Amygdala (tissue), 56 donors: ENCODE measurements around the gene SRGAP2.
"Not testable (repeated sequence)": the region's sequence is repeated elsewhere in the genome, so short reads cannot be mapped to it uniquely, and the experiment has no call there.

Experiments used
- DNase-seq, 56 donors: peaks; one replicate each; lab custom pipeline; 2025; lab: John Stamatoyannopoulos, UW

The SRGAP2 gene

DNA sequence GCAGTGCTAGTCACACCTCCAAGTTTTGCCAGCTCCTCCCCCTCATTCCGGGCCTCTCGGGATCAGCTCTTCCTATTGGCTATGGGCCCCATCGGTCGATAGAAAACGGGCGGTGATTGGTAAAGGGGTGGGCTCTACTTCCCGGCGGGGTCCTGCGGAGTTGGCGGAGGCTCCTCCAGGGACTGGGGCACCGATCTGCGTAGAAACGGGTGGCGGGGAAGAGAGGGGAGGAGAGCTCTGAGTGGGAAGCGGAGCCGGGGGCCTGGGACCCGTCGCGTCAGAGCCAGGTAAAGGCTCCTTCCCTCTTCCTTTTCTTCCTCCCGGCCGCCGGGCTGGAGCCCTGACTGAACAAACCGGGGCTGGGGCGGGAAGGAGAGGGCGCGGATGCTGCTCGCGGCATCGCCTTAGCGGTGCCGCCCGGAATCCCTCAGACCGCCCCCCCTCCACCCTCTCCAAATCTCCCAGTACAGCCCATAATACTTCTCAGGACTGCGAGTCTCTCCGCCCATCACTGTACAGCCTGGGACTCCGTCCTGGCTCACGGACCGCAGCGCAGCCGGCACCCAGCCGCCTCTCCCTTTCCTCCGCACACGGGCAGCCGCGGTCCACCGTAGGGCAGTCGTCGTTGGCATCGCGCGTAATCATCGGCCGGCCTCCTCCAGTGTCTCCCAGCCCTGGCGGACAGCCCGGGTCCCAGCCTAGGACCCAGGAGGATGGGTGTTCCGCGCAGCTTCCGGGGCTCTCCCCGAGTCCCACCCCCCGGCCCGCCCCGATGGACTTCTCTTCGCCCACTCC lies at the start of gene SRGAP2:
Gene SRGAP2, plus strand, starts transcription at position 178 of the 795 bp plus-strand sequence. CDS start 2,430 bp downstream, outside the sequence.
- DNase-seq = peak in 20 of 56 donors; percentile 8 to 72 (median 41)

GRCh38 chr1:206167350-206168029 lies 35.9 kb upstream of the SRGAP2 start:
- not testable (repeated sequence) for DNase-seq

- not testable (repeated sequence) for DNase-seq
Observed at GRCh38 chr1:206169794-206170193, 33.5 kb upstream of the SRGAP2 start.

- not testable (repeated sequence) for DNase-seq
Observed at GRCh38 chr1:206173110-206173719, 30.1 kb upstream of the SRGAP2 start.

- DNase-seq = peak in 2 of 56 donors; percentile 9 to 30
Observed at GRCh38 chr1:206174182-206174868, 29.0 kb upstream of the SRGAP2 start.

GRCh38 chr1:206175459-206176113 lies 27.8 kb upstream of the SRGAP2 start:
- DNase-seq = not testable (repeated sequence)

- not testable (repeated sequence) for DNase-seq
Observed at GRCh38 chr1:206176114-206176502, 27.2 kb upstream of the SRGAP2 start.

GRCh38 chr1:206178061-206178989 lies 25.0 kb upstream of the SRGAP2 start:
- DNase-seq = not testable (repeated sequence)

- DNase-seq = not testable (repeated sequence)
Observed at GRCh38 chr1:206179666-206180065, 23.7 kb upstream of the SRGAP2 start.

- DNase-seq = not testable (repeated sequence)
Observed at GRCh38 chr1:206182368-206183317, 20.7 kb upstream of the SRGAP2 start.

DNA sequence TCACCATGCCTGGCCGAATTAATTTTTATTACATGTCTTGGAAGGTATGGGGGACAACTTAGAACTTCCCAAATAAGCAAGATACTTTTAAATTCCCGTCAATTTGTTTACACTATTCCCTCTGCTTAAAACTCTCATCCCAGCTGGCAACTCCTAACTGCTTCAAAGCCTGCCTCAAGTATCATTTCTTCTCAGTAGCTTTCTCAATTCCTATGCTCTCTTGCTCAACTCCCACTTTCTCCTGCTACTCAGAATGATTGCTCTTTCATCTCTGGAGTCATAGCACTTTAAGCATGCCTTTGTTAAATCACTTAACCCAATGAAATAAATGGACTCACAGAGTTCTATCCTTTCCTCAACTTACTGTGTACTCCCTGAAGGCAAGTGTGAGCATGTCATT lies 19.6 kb upstream of the SRGAP2 start:
- DNase-seq = not testable (repeated sequence)

DNA sequence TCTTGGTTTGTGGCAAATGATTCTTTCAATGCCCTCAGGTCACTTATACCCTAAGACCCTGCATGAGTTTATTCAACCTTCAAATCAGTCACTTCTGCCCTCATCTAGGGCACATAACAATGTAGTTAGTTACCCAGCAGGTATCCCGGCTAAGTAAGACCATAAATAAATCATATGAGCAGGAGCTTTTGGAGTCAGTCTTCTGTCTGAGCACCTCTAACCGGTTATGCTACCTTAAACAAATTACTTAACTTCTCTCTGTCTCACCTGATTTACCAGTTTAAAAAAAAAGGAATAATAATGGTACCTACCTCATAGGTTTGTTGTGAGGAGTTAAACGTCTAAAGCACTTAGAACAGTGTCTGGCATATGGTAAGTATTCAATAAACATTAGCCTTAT lies 17.6 kb upstream of the SRGAP2 start:
- not testable (repeated sequence) for DNase-seq

- DNase-seq = not testable (repeated sequence)
Observed at GRCh38 chr1:206186826-206187225, 16.5 kb upstream of the SRGAP2 start.

DNA sequence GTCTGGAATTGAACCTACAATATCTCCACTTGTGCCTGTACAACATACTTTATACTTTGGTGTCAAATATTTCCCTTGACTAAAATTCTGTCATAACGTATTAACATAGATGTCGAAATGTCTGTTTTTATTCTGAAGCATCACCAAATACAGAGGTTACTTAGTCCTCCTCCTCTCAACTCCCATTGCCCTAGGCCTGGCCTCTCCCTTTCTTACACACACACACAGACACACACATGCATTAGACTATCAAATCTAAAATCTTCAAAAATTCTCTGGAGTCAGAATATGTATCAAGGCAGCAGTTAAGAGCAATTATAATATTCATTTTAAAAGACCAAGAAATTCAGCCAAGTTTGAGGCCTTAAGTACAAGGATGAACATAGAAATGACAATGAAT lies 8.2 kb upstream of the SRGAP2 start:
- not testable (repeated sequence) for DNase-seq

GRCh38 chr1:206196748-206197424 lies 6.5 kb upstream of the SRGAP2 start:
- DNase-seq = not testable (repeated sequence)

GRCh38 chr1:206202789-206203363 lies 465 bp upstream of the SRGAP2 start, which contains the start of gene FAM72A:
FAM72A (minus strand) TSS chr1:206202839; CDS start chr1:206202025, 814 bp downstream.
- peak; percentile 5 to 100 (median 98) for DNase-seq

GRCh38 chr1:206204159-206204511 lies 794 bp downstream of the SRGAP2 start:
- DNase-seq = not testable (repeated sequence)
